SK-N-SH (cell line): ENCODE measurements around the gene VOPP1.
"Not testable (repeated sequence)": the region's sequence is repeated elsewhere in the genome, so short reads cannot be mapped to it uniquely, and the experiment has no call there.

Experiments used
- JUND ChIP-seq: IDR thresholded peaks from 2 replicates; pipeline ENCODE4 v1.4.0; 2012
- NFIC ChIP-seq: IDR thresholded peaks from 2 replicates; pipeline ENCODE4 v1.4.0; 2012; ENCODE audit warnings: borderline replicate concordance
- RAD21 ChIP-seq: IDR thresholded peaks from 2 replicates; pipeline ENCODE4 v1.6.1; 2012; ENCODE audit warnings: mild to moderate bottlenecking, low read length
- REST ChIP-seq: IDR thresholded peaks from 2 replicates; pipeline ENCODE4 v1.6.1; 2012; ENCODE audit warnings: mild to moderate bottlenecking, low read depth, low read length, moderate library complexity
- TAF1 ChIP-seq: IDR thresholded peaks from 2 replicates; pipeline ENCODE4 v1.6.1; 2012; ENCODE audit warnings: low read depth, mild to moderate bottlenecking, low read length, moderate library complexity, borderline replicate concordance
- USF2 ChIP-seq: fragments of 150-350 bp; IDR thresholded peaks from 2 replicates; pipeline ENCODE4 v1.6.1; 2017; ENCODE audit warnings: antibody characterized with exemption, low read length, low read depth, borderline replicate concordance
- YY1 ChIP-seq: IDR thresholded peaks from 2 replicates; pipeline ENCODE4 v1.4.0; 2012; ENCODE audit warnings: low read depth, mild to moderate bottlenecking
- TF ChIP-seq, protein P1 (sequence below): fragments of 200-600 bp; sonication (generic); IDR thresholded peaks from 2 replicates; pipeline ENCODE4 v1.6.1; 2017; ENCODE audit warnings: antibody characterized with exemption, mild to moderate bottlenecking, moderate library complexity

DNA sequence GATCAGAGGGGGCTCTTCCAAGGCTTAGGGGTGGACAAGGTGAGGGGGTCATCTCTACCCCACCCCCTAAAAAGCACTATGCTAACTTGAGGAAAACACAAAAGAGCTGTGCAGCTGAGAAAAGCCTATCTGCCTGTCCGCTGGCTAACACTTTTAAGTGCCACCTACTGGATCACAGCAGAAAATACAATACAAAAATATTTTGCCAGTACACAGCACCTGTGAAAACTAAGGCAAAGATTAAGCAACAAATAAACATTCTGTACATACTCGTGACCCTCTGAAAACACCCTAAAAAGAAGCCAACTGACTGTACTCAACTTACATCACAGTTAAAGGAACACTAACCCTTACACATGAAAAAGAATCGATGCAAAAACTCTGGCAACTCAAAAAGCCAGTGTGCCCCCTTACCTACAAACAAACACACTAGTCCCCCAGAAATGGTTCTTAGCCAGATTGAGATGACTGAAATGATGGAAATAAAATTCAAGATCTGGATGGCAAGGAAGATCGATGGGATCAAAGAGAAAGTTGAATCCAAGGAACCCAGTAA, 25.7 kb upstream of the VOPP1 start:
- TF ChIP-seq, protein P1, sequence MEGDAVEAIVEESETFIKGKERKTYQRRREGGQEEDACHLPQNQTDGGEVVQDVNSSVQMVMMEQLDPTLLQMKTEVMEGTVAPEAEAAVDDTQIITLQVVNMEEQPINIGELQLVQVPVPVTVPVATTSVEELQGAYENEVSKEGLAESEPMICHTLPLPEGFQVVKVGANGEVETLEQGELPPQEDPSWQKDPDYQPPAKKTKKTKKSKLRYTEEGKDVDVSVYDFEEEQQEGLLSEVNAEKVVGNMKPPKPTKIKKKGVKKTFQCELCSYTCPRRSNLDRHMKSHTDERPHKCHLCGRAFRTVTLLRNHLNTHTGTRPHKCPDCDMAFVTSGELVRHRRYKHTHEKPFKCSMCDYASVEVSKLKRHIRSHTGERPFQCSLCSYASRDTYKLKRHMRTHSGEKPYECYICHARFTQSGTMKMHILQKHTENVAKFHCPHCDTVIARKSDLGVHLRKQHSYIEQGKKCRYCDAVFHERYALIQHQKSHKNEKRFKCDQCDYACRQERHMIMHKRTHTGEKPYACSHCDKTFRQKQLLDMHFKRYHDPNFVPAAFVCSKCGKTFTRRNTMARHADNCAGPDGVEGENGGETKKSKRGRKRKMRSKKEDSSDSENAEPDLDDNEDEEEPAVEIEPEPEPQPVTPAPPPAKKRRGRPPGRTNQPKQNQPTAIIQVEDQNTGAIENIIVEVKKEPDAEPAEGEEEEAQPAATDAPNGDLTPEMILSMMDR, result peak; percentile 60
- not testable (repeated sequence) for TF ChIP-seq NFIC, TAF1, USF2, JUND, YY1, REST
- TF ChIP-seq RAD21, result peak; percentile 65
